Tibial nerve (tissue), 4 donors: Measurements from ENCODE around the gene SMCO4. TPM values are rescaled to one million over a fixed set of nuclear protein-coding genes. Genes with fewer than 3 reads are reported as not detected.

Experiments
- DNase-seq, 2 donors: peaks; one replicate each; pipeline ENCODE4 v3.0.0-alpha.2; 2019; ENCODE audit warnings: low spot score in 2 of 2
- H3K27ac ChIP-seq, 4 donors: fragments of 200-600 bp; sonication (generic) in 3 of 4; one replicate each; pipeline ENCODE4 v1.5.1; 2017 to 2019; ENCODE audit warnings: mild to moderate bottlenecking in 1 of 4
- H3K27me3 ChIP-seq, 2 donors: fragments of 200-600 bp; sonication (generic) in 1 of 2; one replicate each; pipeline versions ENCODE4 v1.5.1 to v1.6.0; 2017 to 2019
- H3K36me3 ChIP-seq, 3 donors: fragments of 200-600 bp; sonication (generic); one replicate each; pipeline ENCODE4 v1.5.1; 2018 to 2019
- H3K4me1 ChIP-seq, 4 donors: fragments of 200-600 bp; sonication (generic) in 3 of 4; one replicate each; pipeline ENCODE4 v1.5.1; 2017 to 2019
- H3K4me3 ChIP-seq, 4 donors: fragments of 200-600 bp; sonication (generic) in 3 of 4; one replicate each; pipeline ENCODE4 v1.5.1; 2017 to 2019; ENCODE audit warnings: mild to moderate bottlenecking in 1 of 4, moderate library complexity in 1 of 4
- H3K9me3 ChIP-seq, 4 donors: fragments of 200-600 bp; sonication (generic) in 3 of 4; one replicate each; pipeline ENCODE4 v1.5.1; 2017 to 2019
- CTCF ChIP-seq, 5 experiments: fragments of 200-600 bp in 3 of 5; fragments of 450-650 bp in 2 of 5; sonication (generic) in 3 of 5; IDR thresholded peaks; one replicate each; pipeline ENCODE4 v1.5.1; 2016 to 2019; ENCODE audit warnings: antibody characterized with exemption in 5 of 5, mild to moderate bottlenecking in 3 of 5, moderate library complexity in 2 of 5
- EP300 ChIP-seq, 2 donors: sonication (generic); formaldehyde crosslinking; IDR thresholded peaks; one replicate each; pipeline ENCODE4 v1.6.1; 2017; ENCODE audit warnings: antibody characterized with exemption in 2 of 2, mild to moderate bottlenecking in 1 of 2
- POLR2A ChIP-seq, 2 donors: fragments of 450-650 bp; IDR thresholded peaks; one replicate each; pipeline ENCODE4 v1.6.1; 2017; ENCODE audit warnings: antibody characterized with exemption in 2 of 2, mild to moderate bottlenecking in 2 of 2, moderate library complexity in 2 of 2
- WGBS, 2 donors: methylation state at CpG; one replicate each; pipeline ENCODE4 v1.1.5; 2018; 5-methylcytosine and 5-hydroxymethylcytosine counted together
- total RNA-seq, 4 donors: library from RNA; depleted of rRNA; stranded (reverse); fragments of >200 nt; gene quantifications; one replicate each; pipeline ENCODE4 v1.1.0, GENCODE V29; 2016

SMCO4 gene
- total RNA-seq, 4 donors from 2014 or later = 3.7 to 13.8 (median 7.6) TPM

GRCh38 chr11:93549976-93550375, 6.8 kb upstream of the SMCO4 start:
- 77 to 80% methylated on average over 4 of the region's 4 CpGs for WGBS, 2 donors
- Histone ChIP-seq H3K36me3 (no peaks in the 10 kb centered on the region), H3K27ac (no peak overlapping the region), H3K9me3 (no peaks in the 10 kb centered on the region), H3K4me3 (no peak overlapping the region), H3K4me1 (no peaks in the 10 kb centered on the region), H3K27me3 (no peaks in the 10 kb centered on the region)
- TF ChIP-seq CTCF (IDR thresholded peaks at IDR 0.05) = no peak
- no peak for TF ChIP-seq EP300 (IDR thresholded peaks at IDR 0.05)
- TF ChIP-seq POLR2A (IDR thresholded peaks at IDR 0.05) = no peak
- no peak for DNase-seq

- H3K36me3 ChIP-seq = no peaks in the 10 kb centered on the region
- H3K4me1 ChIP-seq = peaks cover 0 to 5% (median 0%) of the 10 kb centered on the region in 4 donors
- TF ChIP-seq POLR2A (IDR thresholded peaks at IDR 0.05) = no peak
- H3K27me3 ChIP-seq = no peaks in the 10 kb centered on the region
- DNase-seq = no peak
- H3K27ac ChIP-seq = no peak overlapping the region
- WGBS, 2 donors = 71 to 77% methylated on average over 6 of the region's 6 CpGs
- no peaks in the 10 kb centered on the region for H3K9me3 ChIP-seq
- no peak overlapping the region for H3K4me3 ChIP-seq
Measured at GRCh38 chr11:93548679-93549319, 5.6 kb upstream of the SMCO4 start.

- peaks cover 0 to 10% (median 0%) of the 10 kb centered on the region in 4 donors for H3K4me1 ChIP-seq
- H3K9me3 ChIP-seq = no peaks in the 10 kb centered on the region
- WGBS, 2 donors = 63 to 69% methylated on average over 2 of the region's 2 CpGs
- no peak for TF ChIP-seq EP300 (IDR thresholded peaks at IDR 0.05)
- no peak for TF ChIP-seq POLR2A (IDR thresholded peaks at IDR 0.05)
- TF ChIP-seq CTCF (IDR thresholded peaks at IDR 0.05) = no peak
- no peaks in the 10 kb centered on the region for H3K36me3 ChIP-seq
- no peak overlapping the region for H3K4me3 ChIP-seq
- no peak for DNase-seq
- H3K27me3 ChIP-seq = no peaks in the 10 kb centered on the region
- no peak overlapping the region for H3K27ac ChIP-seq
Measured at GRCh38 chr11:93547773-93548172, 4.6 kb upstream of the SMCO4 start.

- WGBS, 2 donors = 59 to 64% methylated on average over 2 of the region's 2 CpGs
- no peaks in the 10 kb centered on the region for H3K36me3 ChIP-seq
- no peaks in the 10 kb centered on the region for H3K9me3 ChIP-seq
- no peak overlapping the region for H3K4me3 ChIP-seq
- no peak overlapping the region for H3K27ac ChIP-seq
- no peak for DNase-seq
- H3K27me3 ChIP-seq = no peaks in the 10 kb centered on the region
- TF ChIP-seq EP300 (IDR thresholded peaks at IDR 0.05) (no peak), POLR2A (IDR thresholded peaks at IDR 0.05) (no peak), CTCF (IDR thresholded peaks at IDR 0.05) (no peak)
- H3K4me1 ChIP-seq = peaks cover 0 to 15% (median 0%) of the 10 kb centered on the region in 4 donors
Measured at GRCh38 chr11:93547028-93547427, 3.8 kb upstream of the SMCO4 start.

GRCh38 chr11:93545566-93545965, 2.4 kb upstream of the SMCO4 start:
- Histone ChIP-seq H3K27ac (no peak overlapping the region), H3K4me3 (no peak overlapping the region), H3K27me3 (no peaks in the 10 kb centered on the region), H3K9me3 (no peaks in the 10 kb centered on the region), H3K36me3 (no peaks in the 10 kb centered on the region), H3K4me1 (peaks cover 0 to 20% (median 0%) of the 10 kb centered on the region in 4 donors)
- TF ChIP-seq CTCF (IDR thresholded peaks at IDR 0.05) = no peak
- no peak for DNase-seq
- WGBS, 2 donors = 38 to 65% methylated on average over 2 of the region's 2 CpGs
